HEK293 (cell line): ENCODE data around the gene FNTB.

Experiments used
- YY1 ChIP-seq: fragments of 450-650 bp; formaldehyde crosslinking; IDR thresholded peaks from 2 replicates; pipeline ENCODE4 v1.5.1; 2018; ENCODE audit warnings: missing biosample characterization, missing genetic modification characterization
- ZEB2 ChIP-seq: fragments of 450-650 bp; formaldehyde crosslinking; IDR thresholded peaks from 2 replicates; pipeline ENCODE4 v1.5.1; 2016; ENCODE audit warnings: missing biosample characterization, missing genetic modification characterization
- ZNF157 ChIP-seq: fragments of 450-650 bp; formaldehyde crosslinking; IDR thresholded peaks from 2 replicates; pipeline ENCODE4 v1.5.1; 2016; ENCODE audit warnings: missing biosample characterization, missing genetic modification characterization
- ZNF501 ChIP-seq: fragments of 450-650 bp; formaldehyde crosslinking; IDR thresholded peaks from 2 replicates; pipeline ENCODE4 v1.5.1; 2016; ENCODE audit warnings: missing biosample characterization, missing genetic modification characterization
- ZNF530 ChIP-seq: fragments of 450-650 bp; formaldehyde crosslinking; IDR thresholded peaks from 2 replicates; pipeline ENCODE4 v1.5.1; 2016; ENCODE audit warnings: low read depth, missing biosample characterization, missing genetic modification characterization
- TF ChIP-seq, protein P1 (sequence below): fragments of 450-650 bp; formaldehyde crosslinking; IDR thresholded peaks from 2 replicates; pipeline ENCODE4 v1.5.1; 2016; ENCODE audit warnings: missing biosample characterization, missing genetic modification characterization
- TF ChIP-seq, protein P2 (sequence below): fragments of 450-650 bp; formaldehyde crosslinking; IDR thresholded peaks from 2 replicates; pipeline ENCODE4 v1.5.1; 2016; ENCODE audit warnings: missing biosample characterization, missing genetic modification characterization
- TF ChIP-seq, protein P3 (sequence below): fragments of 450-650 bp; formaldehyde crosslinking; IDR thresholded peaks from 2 replicates; pipeline ENCODE4 v1.5.1; 2016; ENCODE audit warnings: missing biosample characterization, missing genetic modification characterization

DNA sequence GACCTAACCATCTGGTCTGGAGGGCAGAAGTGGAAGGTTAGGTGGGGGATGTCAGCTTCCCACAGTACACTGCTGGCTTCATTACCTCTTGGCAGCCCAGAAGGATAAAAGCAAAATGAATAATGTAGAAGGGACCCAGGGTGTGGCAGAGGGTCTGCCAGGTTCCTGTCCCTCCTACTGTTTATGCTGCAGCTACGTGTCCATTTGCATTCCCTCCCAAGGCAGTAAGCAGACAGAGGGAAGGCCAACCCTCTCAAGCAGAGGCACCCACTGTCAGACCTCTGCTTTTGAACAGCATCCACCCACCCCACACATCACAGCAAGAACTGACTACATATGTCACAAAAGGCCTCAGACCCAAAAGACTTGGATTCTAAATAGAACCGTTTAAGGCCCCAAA is 96.2 kb downstream of the FNTB start:
- no peak for TF ChIP-seq YY1
- TF ChIP-seq ZNF530 (tag by site-specific recombination), result no peak
- TF ChIP-seq, protein P1, sequence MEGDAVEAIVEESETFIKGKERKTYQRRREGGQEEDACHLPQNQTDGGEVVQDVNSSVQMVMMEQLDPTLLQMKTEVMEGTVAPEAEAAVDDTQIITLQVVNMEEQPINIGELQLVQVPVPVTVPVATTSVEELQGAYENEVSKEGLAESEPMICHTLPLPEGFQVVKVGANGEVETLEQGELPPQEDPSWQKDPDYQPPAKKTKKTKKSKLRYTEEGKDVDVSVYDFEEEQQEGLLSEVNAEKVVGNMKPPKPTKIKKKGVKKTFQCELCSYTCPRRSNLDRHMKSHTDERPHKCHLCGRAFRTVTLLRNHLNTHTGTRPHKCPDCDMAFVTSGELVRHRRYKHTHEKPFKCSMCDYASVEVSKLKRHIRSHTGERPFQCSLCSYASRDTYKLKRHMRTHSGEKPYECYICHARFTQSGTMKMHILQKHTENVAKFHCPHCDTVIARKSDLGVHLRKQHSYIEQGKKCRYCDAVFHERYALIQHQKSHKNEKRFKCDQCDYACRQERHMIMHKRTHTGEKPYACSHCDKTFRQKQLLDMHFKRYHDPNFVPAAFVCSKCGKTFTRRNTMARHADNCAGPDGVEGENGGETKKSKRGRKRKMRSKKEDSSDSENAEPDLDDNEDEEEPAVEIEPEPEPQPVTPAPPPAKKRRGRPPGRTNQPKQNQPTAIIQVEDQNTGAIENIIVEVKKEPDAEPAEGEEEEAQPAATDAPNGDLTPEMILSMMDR (tag by site-specific recombination), result no peak
- no peak for TF ChIP-seq ZNF157 (tag by site-specific recombination)
- TF ChIP-seq ZNF501 (tag by site-specific recombination), result no peak
- no peak for TF ChIP-seq ZEB2 (tag by site-specific recombination)
- TF ChIP-seq, protein P2, sequence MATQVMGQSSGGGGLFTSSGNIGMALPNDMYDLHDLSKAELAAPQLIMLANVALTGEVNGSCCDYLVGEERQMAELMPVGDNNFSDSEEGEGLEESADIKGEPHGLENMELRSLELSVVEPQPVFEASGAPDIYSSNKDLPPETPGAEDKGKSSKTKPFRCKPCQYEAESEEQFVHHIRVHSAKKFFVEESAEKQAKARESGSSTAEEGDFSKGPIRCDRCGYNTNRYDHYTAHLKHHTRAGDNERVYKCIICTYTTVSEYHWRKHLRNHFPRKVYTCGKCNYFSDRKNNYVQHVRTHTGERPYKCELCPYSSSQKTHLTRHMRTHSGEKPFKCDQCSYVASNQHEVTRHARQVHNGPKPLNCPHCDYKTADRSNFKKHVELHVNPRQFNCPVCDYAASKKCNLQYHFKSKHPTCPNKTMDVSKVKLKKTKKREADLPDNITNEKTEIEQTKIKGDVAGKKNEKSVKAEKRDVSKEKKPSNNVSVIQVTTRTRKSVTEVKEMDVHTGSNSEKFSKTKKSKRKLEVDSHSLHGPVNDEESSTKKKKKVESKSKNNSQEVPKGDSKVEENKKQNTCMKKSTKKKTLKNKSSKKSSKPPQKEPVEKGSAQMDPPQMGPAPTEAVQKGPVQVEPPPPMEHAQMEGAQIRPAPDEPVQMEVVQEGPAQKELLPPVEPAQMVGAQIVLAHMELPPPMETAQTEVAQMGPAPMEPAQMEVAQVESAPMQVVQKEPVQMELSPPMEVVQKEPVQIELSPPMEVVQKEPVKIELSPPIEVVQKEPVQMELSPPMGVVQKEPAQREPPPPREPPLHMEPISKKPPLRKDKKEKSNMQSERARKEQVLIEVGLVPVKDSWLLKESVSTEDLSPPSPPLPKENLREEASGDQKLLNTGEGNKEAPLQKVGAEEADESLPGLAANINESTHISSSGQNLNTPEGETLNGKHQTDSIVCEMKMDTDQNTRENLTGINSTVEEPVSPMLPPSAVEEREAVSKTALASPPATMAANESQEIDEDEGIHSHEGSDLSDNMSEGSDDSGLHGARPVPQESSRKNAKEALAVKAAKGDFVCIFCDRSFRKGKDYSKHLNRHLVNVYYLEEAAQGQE (tag by site-specific recombination), result no peak
- TF ChIP-seq, protein P3, sequence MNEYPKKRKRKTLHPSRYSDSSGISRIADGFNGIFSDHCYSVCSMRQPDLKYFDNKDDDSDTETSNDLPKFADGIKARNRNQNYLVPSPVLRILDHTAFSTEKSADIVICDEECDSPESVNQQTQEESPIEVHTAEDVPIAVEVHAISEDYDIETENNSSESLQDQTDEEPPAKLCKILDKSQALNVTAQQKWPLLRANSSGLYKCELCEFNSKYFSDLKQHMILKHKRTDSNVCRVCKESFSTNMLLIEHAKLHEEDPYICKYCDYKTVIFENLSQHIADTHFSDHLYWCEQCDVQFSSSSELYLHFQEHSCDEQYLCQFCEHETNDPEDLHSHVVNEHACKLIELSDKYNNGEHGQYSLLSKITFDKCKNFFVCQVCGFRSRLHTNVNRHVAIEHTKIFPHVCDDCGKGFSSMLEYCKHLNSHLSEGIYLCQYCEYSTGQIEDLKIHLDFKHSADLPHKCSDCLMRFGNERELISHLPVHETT (tag by site-specific recombination), result no peak
